Keratinocyte (primary cell): Measurements from ENCODE around the gene PRDM4. TPM values are rescaled to one million over a fixed set of nuclear protein-coding genes. Genes with fewer than 3 reads are reported as not detected.

ENCODE experiments used
- DNase-seq: peaks from one replicate; pipeline ENCODE4 v3.0.0-alpha.2; 2011; ENCODE audit warnings: low read depth, missing footprints, low spot score
- FAIRE-seq: peaks from 2 replicates; lab custom pipeline; 2011; peaks lifted over from hg19 to GRCh38; lab: Jason Lieb, UNC
- H2AFZ ChIP-seq: 2 replicates; pipeline ENCODE4 v1.6.0; 2012; ENCODE audit warnings: low read length, control low read depth, inconsistent platforms; ENCODE audit not compliant: control insufficient read depth
- H3K27ac ChIP-seq: 2 replicates; pipeline ENCODE4 v1.5.1; 2011; ENCODE audit warnings: low read length; ENCODE audit not compliant: control insufficient read depth, insufficient read depth
- H3K27me3 ChIP-seq: 3 replicates; pipeline ENCODE4 v1.6.0; 2011; ENCODE audit warnings: low read length; ENCODE audit not compliant: control insufficient read depth, insufficient read depth; ENCODE audit errors: extremely low read depth
- H3K36me3 ChIP-seq, 2 experiments: 2 replicates in 1 of 2; 3 replicates in 1 of 2; pipeline ENCODE4 v1.5.1; 2011; ENCODE audit warnings: low read length in 2 of 2, mild to moderate bottlenecking in 1 of 2; ENCODE audit not compliant: control insufficient read depth in 2 of 2, insufficient read depth in 2 of 2; ENCODE audit errors: extremely low read depth in 1 of 2
- H3K4me1 ChIP-seq: 3 replicates; pipeline ENCODE4 v1.5.1; 2011; ENCODE audit warnings: low read length; ENCODE audit not compliant: control insufficient read depth, insufficient read depth; ENCODE audit errors: extremely low read depth
- H3K4me2 ChIP-seq: 3 replicates; pipeline ENCODE4 v1.6.0; 2011; ENCODE audit warnings: low read depth, low read length; ENCODE audit not compliant: control insufficient read depth, insufficient read depth; ENCODE audit errors: extremely low read depth
- H3K4me3 ChIP-seq, 3 experiments: fragments of 200-600 bp in 1 of 3; sonication (generic) in 1 of 3; 2 replicates in 2 of 3; 3 replicates in 1 of 3; pipeline ENCODE4 v1.5.1; 2011 to 2016; ENCODE audit warnings: low read length in 3 of 3, mild to moderate bottlenecking in 3 of 3, control low read depth in 2 of 3, inconsistent platforms in 1 of 3, low read depth in 1 of 3, mixed read lengths in 1 of 3, mixed run types in 1 of 3, moderate library complexity in 1 of 3; ENCODE audit not compliant: control insufficient read depth in 2 of 3, insufficient read depth in 2 of 3; ENCODE audit errors: extremely low read depth in 1 of 3
- H3K79me2 ChIP-seq: 2 replicates; pipeline ENCODE4 v1.6.0; 2012; ENCODE audit warnings: low read length; ENCODE audit not compliant: control insufficient read depth, insufficient read depth
- H3K9ac ChIP-seq: 3 replicates; pipeline ENCODE4 v1.6.0; 2011; ENCODE audit warnings: low read length; ENCODE audit not compliant: control insufficient read depth, insufficient read depth; ENCODE audit errors: extremely low read depth
- H3K9me1 ChIP-seq: 3 replicates; pipeline ENCODE4 v1.6.0; 2011; ENCODE audit warnings: low read length; ENCODE audit not compliant: control insufficient read depth, insufficient read depth; ENCODE audit errors: extremely low read depth
- H3K9me3 ChIP-seq: 2 replicates; pipeline ENCODE4 v1.5.1; 2012; ENCODE audit warnings: low read depth, low read length; ENCODE audit not compliant: control insufficient read depth
- H4K20me1 ChIP-seq: 3 replicates; pipeline ENCODE4 v1.6.0; 2011; ENCODE audit warnings: low read length; ENCODE audit not compliant: control insufficient read depth, insufficient read depth; ENCODE audit errors: extremely low read depth
- CTCF ChIP-seq, 3 experiments: IDR thresholded peaks in 1 of 3; conservative IDR thresholded peaks in 1 of 3; optimal IDR thresholded peaks in 1 of 3; 2 replicates in 2 of 3; 3 replicates in 1 of 3; pipeline versions ENCODE3 to v1.5.1; 2011; ENCODE audit warnings: low read length in 3 of 3, mild to moderate bottlenecking in 3 of 3, moderate library complexity in 2 of 3, control low read depth in 1 of 3, inconsistent platforms in 1 of 3; ENCODE audit not compliant: insufficient read depth in 2 of 3; ENCODE audit errors: extremely low read depth in 1 of 3
- EZH2 ChIP-seq: IDR thresholded peaks from one replicate; pipeline ENCODE4 v1.6.1; 2012; ENCODE audit warnings: inconsistent platforms, mild to moderate bottlenecking, low read length, moderate library complexity
- dilution Hi-C: fragments of 300-500 bp; cut with MboI; formaldehyde crosslinking; loops from one replicate; pipeline ENCODE4 v1.7.0; 2020; ENCODE audit warnings: low sequenced_read_pairs; ENCODE audit not compliant: extremely low pct_ligation_motif_present
- polyA plus RNA-seq, 5 experiments: library from polyadenylated mRNA; depleted of rRNA in 3 of 5; stranded (reverse) in 3 of 5; stranded (forward) in 1 of 5; unstranded in 1 of 5; fragments of >200 nt; gene quantifications; 1 replicate in 1 of 5; 2 replicates in 3 of 5; 3 replicates in 1 of 5; pipeline versions ENCODE4 v1.2.1 to v1.2.3, GENCODE V29; 2011 to 2012; ENCODE audit warnings: missing spikeins in 2 of 5, low read depth in 1 of 5, low replicate concordance in 1 of 5

Gene PRDM4
- polyA plus RNA-seq, 1 donor (not counting 4 experiments of a cell fraction or from before 2014, with no cell fraction given) = 26.5 TPM

GRCh38 chr12:107764626-107765025 is 3.7 kb upstream of the PRDM4 start:
- no peak overlapping the region for H3K27ac ChIP-seq
- dilution Hi-C loops = no loop called here
- DNase-seq = no peak
- H3K9me3 ChIP-seq = no peaks in the 10 kb centered on the region
- TF ChIP-seq CTCF (optimal IDR thresholded peaks at IDR 0.05 in 1 of 3, IDR thresholded peaks at IDR 0.05 in 1 of 3, conservative IDR thresholded peaks at IDR 0.05 in 1 of 3; ENCODE audit: extremely low read depth in 1 of 3, insufficient read depth in 2 of 3, low read length in 3 of 3) = no peak
- no peak for TF ChIP-seq EZH2
- no peak overlapping the region for H3K4me3 ChIP-seq
- no peak overlapping the region for H3K4me2 ChIP-seq
- H4K20me1 ChIP-seq = no peaks in the 10 kb centered on the region
- no peak for FAIRE-seq
- no peak overlapping the region for H2AFZ ChIP-seq
- no peaks in the 10 kb centered on the region for H3K36me3 ChIP-seq
- peaks cover 4% of the 10 kb centered on the region for H3K4me1 ChIP-seq
- H3K9ac ChIP-seq = no peak overlapping the region
- no peaks in the 10 kb centered on the region for H3K27me3 ChIP-seq
- H3K79me2 ChIP-seq = peaks cover 11% of the 10 kb centered on the region
- no peaks in the 10 kb centered on the region for H3K9me1 ChIP-seq

GRCh38 chr12:107762874-107763273 is 1.9 kb upstream of the PRDM4 start:
- H4K20me1 ChIP-seq = no peaks in the 10 kb centered on the region
- no peak overlapping the region for H3K27ac ChIP-seq
- H3K4me2 ChIP-seq = no peak overlapping the region
- TF ChIP-seq EZH2 (no peak), CTCF (optimal IDR thresholded peaks at IDR 0.05 in 1 of 3, IDR thresholded peaks at IDR 0.05 in 1 of 3, conservative IDR thresholded peaks at IDR 0.05 in 1 of 3; ENCODE audit: extremely low read depth in 1 of 3, insufficient read depth in 2 of 3, low read length in 3 of 3) (no peak)
- H3K9ac ChIP-seq = no peak overlapping the region
- no peak for DNase-seq
- peaks cover 27% of the 10 kb centered on the region for H3K79me2 ChIP-seq
- no peaks in the 10 kb centered on the region for H3K9me3 ChIP-seq
- peaks cover 4% of the 10 kb centered on the region in 2 experiments for H3K36me3 ChIP-seq
- no peaks in the 10 kb centered on the region for H3K9me1 ChIP-seq
- peaks cover 12% of the 10 kb centered on the region for H3K4me1 ChIP-seq
- no peak overlapping the region for H2AFZ ChIP-seq
- no peak overlapping the region for H3K4me3 ChIP-seq
- no peak for FAIRE-seq
- dilution Hi-C loops = no loop called here
- no peaks in the 10 kb centered on the region for H3K27me3 ChIP-seq
